HG03558 (cell line): ENCODE data around the gene MRE11.
"Not testable (repeated sequence)": the region's sequence is repeated elsewhere in the genome, so short reads cannot be mapped to it uniquely, and the experiment has no call there.

Experiments
- ATAC-seq: cut with Tn5 transposase; IDR thresholded peaks from one replicate; pipeline ENCODE4 v1.9.1; 2021; ENCODE audit warnings: moderate number of reproducible peaks; ENCODE audit not compliant: unreplicated experiment; ENCODE audit errors: extremely low read depth

The MRE11 gene

DNA sequence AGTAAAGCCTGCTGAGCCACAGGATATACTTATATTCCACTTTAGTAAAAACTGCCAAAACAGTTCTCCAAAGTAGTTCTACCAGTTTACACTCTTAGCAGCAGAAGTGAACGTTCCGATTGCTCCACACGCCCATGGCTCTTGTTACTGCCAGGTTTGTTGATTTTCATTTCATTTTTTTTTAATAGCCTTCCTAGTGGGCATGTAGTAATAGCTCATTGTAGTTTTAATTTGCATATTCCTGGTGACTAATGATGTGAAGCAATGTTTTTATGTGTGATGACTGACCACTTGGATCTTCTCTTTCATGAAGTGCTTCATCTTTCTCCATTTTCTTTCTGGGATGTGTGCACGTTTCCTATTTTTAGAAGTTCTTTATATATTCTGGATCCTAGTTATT, 13.8 kb upstream of the MRE11 start:
- no peak for ATAC-seq

GRCh38 chr11:94506513-94506912, 12.9 kb upstream of the MRE11 start:
- not testable (repeated sequence) for ATAC-seq

DNA sequence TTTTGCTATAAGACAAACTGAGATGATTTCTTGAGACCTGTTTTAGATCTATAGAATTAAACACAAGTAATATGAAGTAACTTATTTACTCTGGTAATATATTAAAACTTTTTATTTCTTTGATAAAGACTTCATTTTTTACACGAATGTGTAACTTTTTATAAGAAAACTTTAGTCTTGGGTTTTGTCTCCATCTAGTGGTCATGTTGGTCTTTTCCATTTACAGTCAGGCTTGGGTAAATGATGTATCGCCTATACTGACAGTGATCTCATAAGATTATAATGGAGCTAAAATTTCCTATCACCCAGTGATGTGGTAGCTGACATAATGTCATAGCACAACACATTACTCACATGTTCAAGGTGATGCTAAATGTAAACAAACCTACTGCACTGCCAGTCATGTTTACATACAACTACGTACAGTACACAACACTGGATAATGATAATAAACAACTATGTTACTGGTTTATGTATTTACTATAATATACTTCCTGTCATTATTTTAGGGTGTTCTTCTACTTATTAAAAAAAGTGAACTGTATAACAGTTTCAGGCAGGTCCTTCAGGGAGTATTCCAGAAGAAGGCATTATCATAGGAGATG, 11.1 kb upstream of the MRE11 start:
- no peak for ATAC-seq

GRCh38 chr11:94501522-94501921, 7.9 kb upstream of the MRE11 start:
- ATAC-seq, result no peak

DNA sequence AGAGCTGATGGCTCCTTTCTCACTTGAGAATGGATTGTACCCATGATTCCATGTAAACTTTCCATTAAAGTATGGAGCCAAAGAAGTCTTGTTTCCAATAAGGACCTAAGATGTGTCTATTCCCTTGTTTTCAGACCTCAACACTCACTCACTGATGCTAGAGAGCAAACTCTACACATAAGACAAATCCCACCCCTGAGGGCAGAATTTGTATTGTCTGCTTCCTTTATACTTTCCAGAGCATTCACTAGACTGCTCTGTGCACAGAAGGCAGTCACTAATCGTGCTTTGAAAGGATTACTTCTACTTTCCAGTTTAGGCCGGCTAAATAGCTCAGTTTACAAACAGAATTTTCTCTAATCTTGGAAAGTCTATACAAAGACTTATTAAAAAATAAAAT, 6.5 kb upstream of the MRE11 start:
- no peak for ATAC-seq

DNA sequence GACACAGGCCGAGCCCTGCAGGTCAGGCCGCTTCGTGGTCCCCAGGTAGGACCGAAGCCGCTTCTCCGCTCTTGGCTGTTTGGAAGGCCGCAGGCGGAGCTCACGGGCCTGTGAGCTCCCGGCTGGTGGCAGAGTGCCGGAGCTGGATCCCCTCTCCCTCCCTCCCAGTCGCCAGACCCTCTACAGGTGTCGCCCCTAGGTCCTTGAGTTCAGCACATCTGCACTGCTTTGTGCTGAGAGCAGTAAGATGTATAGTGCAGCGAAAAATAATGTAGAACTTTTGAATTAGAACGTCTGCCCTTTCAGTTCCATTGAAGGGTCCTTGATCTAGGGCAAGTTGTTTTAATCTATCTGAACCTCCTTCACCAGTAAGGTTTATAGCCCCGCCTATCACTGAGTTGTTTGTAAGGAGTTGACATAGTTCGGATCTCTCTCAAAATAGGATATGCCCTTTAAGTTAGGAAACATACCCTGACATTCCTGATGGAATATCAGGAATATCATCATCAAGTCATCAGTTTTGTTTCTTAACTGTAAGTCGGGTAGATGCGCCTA, 559 bp upstream of the MRE11 start:
- peak; percentile 20 for ATAC-seq

GRCh38 chr11:94486068-94486467, 7.6 kb downstream of the MRE11 start:
- ATAC-seq, result no peak

DNA sequence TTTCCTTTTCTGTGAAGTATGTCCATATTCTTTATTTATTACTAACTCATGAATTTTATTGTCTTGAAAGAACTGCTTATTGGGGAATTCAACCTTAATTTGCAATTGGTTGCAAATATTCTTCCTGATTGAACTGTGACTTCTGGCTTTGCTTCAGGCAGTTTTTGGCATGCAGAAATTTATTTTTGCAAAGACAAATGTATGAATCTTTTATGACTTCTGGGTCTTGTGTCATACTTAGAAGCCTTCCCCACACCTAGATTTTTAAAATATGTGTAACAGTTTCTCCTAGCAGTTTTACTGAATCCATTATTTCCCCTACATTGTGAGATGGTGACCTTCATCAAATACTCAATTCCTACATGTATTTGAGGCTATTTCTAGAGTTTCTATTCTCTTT, 12.3 kb downstream of the MRE11 start:
- ATAC-seq, result no peak

DNA sequence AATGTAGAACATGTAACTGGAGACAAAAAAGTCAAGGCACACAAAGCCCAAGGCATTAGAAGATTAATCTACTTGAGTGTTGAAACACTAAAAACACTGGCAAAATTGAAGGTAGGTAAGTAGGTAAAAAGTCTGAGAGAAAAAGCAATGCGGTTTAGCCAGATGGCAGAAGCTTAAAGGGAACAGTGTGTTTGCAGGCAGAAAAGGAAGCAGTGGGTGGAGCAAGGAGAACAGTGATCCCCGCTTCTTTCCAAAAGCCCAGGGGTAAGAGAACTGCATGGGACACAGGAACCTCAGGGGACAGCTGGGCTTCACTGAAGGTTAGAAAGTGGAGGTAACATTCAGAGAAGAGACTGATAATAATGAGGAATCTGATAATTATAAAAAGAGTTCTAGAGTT, 16.0 kb downstream of the MRE11 start:
- ATAC-seq, result no peak

- ATAC-seq, result peak; percentile 69
These were observed 20.5 kb downstream of the MRE11 start for GRCh38 chr11:94472916-94473799.

DNA sequence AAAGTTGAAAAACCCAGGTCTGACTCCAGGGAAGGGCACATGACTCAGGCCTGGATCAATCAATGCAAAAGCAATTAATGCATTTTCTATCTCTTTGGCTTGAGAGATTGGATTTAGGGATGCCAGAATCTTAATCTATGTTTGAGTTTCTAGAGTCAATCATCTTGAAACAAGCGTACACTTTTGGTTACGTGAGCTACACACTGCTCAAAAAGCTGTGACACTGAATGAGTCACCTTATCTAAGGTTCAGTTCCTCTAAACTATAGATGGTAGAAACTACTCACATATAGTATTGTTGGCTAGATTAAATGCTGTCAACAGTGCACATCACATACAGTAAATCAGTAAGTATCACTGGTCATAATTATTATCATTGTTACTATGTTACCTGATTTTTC, 24.2 kb downstream of the MRE11 start:
- ATAC-seq, result peak; percentile 79

DNA sequence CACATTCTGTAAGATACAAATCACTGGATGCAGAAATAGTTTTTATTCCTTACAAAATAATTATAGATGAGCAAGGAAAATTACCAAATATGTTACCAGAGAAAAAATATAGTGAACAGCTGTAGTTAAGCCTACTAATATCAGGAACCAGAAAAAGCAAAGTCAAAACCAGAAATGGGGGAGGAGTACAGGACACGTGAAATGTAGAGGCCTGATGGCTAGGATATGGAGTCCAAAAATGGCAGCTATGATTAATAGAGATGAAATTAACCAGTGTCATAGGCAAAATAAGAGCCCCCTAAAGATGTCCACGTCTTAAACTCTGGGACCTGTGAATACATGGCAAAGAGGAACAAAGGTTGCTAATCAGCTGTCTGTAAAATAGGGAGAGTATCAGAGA, 34.1 kb downstream of the MRE11 start:
- ATAC-seq, result no peak

GRCh38 chr11:94457118-94458029, 36.3 kb downstream of the MRE11 start:
- ATAC-seq, result no peak

DNA sequence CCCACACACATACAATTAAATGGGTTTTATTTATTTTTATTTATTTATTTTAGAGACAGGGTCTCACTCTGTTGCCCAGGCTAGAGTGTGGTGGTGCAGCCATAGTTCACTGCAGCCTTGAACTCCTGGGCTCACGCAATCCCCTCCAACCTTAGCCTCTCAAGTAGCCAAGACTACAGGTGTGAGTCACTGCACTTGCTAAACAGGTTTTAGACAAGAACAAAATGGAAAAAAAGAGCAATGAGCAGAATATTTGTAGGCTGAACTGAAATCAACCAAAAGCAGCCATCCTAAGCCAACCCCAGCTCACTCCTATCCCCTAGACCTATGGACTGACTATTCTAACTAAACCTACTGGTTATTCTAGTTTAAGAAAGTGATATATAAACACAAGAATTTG, 37.8 kb downstream of the MRE11 start:
- no peak for ATAC-seq

GRCh38 chr11:94454301-94454700, 39.3 kb downstream of the MRE11 start:
- no peak for ATAC-seq

- no peak for ATAC-seq
These were observed 40.7 kb downstream of the MRE11 start for GRCh38 chr11:94452988-94453387.

- ATAC-seq, result no peak
These were observed 43.6 kb downstream of the MRE11 start for GRCh38 chr11:94450048-94450447.

DNA sequence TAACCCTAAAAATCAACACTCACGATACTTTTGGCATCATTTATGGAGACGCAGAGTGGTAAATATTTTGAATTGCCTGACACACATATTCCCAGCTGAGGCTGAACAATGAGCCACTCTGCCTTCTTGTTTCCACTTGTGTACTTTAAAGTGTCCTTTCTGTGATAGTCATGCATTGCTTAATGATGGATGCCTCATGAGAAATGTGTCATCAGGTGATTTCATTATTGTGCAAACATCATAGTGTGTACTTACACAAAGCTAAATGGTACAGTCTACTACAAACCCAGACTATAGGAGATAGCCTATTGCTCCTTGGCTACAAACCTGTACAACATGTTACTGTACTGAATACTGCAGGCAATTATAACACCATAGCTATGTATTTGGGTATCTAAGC, 44.2 kb downstream of the MRE11 start:
- no peak for ATAC-seq

- no peak for ATAC-seq
These were observed 44.6 kb downstream of the MRE11 start for GRCh38 chr11:94449029-94449428.

DNA sequence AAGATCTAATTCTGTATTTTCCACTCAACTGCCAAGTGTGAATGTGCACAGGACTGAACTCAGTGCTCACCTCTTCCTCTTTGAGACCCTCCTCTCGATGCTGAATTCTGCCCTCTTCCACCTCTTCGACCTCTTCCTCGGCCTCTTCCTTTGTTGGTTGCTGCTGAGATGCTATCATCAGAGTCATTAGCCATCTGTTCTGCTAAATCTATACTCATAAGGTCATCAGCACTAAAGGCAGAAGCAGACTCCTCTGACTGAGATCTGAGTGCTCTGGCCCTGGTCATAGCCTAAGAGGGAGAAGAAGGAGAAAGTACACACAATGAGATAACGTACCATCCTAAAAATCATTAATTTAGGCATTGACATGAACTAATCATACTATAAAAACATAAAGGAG, 46.5 kb downstream of the MRE11 start:
- no peak for ATAC-seq

GRCh38 chr11:94445641-94446040, 48.0 kb downstream of the MRE11 start:
- ATAC-seq, result no peak
